Mucosa of gallbladder (tissue), 1 donor: ENCODE measurements around the gene SRGAP3. TPM values are rescaled to one million over a fixed set of nuclear protein-coding genes. Genes with fewer than 3 reads are reported as not detected.

Experiments used
- DNase-seq: peaks from one replicate; pipeline ENCODE4 v3.0.0-alpha.2; 2020; ENCODE audit warnings: low spot score
- total RNA-seq: library from RNA; stranded (reverse); gene quantifications from one replicate; pipeline ENCODE4 v1.2.1, GENCODE V29; 2021
- donor health status: DM: no; HTN: no; CAD: no.

The SRGAP3 gene
- total RNA-seq, 1 donor from 2014 or later = 7.8 TPM

DNA sequence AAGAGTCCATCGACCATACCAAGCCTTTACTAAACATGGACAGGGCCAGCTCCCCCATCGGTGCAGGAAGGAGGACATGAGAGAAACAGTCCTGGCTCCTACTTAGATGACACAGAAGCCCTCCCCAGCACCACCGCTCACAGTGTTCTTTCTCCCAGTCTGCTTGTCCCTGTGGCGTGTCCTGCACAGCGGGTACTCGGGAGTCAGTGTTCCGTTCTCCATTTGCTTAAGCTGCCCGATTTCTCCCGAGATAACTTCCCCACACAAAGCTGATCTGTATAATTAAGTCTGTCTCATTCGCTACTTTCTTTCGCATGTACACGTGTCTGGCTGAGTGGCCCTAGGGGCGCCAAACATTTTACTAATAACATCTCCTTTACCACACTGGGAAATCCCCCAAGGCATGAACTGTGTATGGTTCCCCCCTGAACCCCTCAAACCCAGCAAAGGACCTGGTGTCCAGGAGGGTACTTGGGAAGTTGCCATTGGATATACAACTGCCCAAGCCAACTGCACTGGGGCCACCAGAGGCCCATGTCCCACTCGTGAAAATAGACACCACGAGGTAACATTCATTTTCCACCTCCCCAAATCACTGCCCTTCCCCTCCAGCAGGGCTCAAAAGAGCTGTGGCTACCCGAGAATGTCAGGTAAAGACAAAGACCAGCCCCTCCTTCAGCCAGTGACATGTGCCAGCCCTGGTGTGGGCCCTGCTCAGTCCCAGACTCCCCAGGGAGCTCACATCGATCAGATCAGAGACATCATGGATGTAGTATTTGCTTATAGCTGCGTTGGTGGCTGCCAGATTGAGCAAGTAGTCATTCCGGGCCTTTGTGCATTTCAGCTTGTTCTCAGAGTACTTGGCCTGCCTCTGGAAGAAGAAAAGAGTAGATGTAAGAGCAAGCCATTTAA is 189.7 kb downstream of the SRGAP3 start:
- DNase-seq = no peak

DNA sequence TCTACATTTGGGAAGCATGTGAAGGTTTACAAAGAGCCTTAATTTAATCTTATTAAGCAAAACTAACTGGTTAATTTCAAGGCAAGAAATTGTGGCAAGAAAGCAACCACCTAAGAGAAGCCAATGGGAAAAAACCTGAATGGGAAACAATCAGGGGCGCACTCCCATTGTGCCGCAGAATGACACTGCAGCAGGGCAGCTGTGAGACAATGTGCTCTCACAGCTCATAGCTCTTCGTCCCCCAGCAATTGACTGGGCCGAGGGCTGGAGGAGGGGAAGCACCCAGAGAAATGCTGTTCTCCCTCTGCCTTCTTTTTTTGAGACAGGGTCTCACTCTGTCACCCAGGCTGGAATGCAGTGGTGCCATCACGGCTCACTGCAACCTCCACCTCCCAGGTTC is 192.9 kb downstream of the SRGAP3 start:
- DNase-seq = no peak

DNA sequence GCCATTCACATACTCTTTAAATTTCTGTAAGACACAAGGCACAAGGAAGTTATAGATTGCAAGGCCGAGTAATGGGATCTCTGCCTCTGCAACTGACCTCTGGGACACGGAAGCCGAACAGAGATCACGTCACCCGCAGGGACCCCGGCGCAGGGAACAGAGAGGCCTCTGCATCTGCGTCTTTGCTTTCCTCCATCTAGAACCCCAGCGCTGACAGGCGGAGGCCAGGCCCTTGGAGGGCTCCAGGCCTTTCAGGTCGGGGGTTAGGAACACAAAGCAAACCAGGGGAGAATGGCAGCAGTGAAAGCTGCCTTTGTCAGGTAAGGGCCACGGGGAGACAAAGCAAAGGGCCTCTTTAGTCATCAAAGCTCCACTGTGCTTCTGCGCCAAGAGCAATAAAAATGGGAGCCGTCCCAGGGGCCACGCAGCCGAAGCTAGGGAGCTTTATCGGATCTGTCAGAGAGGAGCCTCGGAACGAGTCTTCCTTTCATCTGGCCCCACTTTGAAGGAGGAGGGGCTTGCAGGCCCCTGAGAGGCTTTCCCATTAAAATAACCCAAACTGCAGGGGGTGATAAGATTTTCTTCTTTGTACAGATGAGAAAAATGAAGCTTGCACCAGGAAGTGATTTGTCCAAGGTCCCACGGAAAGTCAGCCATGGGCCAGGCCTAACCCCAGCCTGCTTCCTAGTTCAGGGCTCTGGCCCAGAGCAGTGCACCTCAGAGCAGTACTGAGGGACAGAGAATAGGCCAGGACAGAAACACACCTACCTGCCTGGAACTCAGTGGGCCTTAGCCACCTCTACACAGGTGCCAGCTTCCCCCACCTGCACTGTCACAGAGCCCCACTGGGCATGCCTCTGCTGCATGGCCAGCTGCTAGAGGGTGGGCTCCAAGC is 201.7 kb downstream of the SRGAP3 start:
- no peak for DNase-seq

DNA sequence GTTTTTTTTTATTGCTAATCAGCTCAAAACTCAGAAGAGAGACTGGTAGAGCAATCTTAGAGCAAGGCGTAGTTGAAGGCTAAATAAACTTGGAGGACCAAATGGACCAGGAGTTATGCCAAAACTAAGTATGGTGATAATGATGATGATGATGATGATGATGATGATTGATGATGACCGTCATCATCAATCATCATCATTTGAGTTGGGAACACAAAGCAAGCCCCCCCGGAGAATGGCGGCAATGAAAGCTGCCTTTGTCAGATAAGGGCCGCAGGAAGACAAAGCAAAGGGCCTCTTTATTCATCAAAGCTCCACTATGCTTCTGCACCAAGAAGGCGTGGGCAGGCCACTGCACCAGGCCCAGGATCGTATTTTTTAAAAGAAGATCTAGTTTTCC is 204.1 kb downstream of the SRGAP3 start:
- DNase-seq = no peak

DNA sequence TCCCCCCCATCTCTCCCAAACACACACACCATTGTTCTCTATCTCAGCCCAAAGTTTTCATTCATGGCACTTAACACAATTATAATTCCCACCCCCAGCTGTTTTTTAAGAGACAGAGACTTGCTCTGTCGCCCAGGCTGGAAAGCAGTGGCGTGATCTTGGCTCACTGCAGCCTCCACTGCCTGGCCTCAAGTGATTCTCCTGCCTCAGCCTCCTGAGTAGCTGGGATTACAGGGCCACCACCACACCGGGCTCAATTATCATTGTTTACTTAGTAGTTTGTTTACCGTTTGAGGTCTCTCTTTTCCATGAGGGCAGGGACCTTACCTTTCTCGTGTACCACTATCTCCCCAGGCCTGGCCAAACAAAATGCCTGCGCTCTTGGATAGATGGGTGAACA is 206.4 kb downstream of the SRGAP3 start:
- no peak for DNase-seq

DNA sequence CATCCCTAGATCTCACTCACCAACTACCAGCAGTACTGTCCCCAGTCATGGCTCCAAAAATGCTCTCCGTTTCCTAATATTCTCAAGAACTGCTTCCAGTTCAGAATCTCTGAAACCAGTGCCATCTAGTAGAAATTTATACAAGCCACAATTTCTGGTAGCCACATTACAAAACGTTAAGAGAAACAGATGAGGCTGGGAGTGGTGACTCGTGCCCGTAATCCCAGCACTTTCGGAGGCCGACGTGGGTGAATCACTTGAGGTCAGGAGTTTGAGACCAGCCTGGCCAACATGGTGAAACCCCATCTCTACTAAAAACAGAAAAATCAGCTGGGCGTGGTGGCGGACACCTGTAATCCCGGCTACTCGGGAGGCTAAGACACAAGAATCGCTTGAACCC is 207.8 kb downstream of the SRGAP3 start:
- no peak for DNase-seq

DNA sequence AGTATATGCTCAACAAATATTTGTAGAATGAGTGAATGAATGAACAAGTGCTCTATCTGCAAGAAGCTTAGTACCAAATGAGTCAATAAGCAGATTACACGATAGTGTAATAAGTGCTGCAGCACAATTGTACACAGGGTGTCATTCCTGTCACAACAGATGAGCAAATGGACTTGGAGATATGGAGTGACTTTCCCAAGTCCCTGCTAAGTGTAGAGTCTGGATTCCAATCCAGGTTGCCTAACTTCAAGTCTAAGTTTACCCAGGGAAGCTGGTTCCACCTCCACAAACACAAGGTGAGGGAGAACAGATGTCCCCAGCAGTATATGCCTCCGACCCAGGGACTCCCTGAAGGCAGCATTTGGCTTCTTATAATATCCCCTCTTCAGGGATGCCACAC is 208.4 kb downstream of the SRGAP3 start:
- DNase-seq = no peak

DNA sequence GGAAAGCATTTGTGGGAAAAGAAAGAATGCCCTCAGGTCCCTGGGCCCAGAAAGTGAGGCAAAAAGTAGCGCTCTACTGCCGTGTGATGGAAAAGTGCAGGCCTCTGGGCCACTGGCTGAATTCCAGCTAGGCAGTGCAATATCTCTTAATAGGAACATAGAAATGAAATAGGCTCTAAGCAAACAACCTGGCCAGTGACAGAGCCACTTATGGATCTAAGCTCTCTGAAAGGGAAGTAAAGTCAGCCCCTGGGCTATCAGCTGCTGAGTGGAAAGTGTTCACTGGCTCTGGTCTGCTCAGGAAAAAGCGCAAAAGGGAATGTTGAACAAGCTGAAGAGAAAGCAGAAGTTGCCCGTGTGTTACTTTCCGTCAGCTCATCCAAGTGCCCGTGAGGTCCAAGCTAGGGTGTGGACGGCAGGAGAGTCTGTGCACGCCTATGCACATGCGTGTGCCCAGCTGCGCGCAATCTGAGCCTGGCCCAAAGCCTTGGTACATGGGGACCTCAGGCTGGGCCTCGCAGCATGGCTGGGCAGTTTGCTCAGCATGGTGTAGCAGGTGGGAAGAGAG is 212.2 kb downstream of the SRGAP3 start:
- no peak for DNase-seq

DNA sequence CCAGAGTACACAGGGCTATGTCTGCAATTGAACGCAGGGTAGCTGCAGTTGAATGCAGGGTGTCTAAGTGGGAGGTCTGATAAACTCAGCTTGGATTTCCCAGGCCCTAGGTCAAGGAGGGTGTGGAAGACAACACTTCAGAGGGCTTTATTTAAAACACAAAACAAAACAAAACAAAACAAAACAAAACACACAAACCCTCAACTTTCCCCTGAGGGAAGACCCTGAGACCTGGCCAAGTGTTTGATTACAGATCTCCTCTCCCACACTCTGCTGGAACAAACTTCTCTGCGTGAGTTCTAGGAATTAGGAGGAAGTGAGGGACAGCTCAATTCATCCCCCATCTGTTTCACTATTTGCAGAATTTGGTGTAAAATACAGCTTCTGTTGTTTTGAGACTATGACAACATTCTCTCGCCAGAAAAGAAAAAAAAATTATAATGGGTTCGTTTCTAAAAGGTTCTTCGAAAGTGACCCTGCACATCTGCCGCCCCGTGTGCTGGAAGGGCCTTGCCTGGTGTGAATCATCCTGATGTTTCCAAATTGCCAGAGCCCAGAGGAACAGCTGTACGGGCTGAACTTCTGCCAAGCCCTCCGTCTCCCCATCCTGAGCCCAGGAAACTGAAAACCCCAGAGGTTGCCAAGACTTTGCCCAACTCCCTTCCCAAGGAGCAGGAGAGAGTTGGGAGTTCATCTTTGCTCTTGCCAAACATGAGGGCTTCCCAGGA is 212.9 kb downstream of the SRGAP3 start:
- peak; percentile 49 for DNase-seq

DNA sequence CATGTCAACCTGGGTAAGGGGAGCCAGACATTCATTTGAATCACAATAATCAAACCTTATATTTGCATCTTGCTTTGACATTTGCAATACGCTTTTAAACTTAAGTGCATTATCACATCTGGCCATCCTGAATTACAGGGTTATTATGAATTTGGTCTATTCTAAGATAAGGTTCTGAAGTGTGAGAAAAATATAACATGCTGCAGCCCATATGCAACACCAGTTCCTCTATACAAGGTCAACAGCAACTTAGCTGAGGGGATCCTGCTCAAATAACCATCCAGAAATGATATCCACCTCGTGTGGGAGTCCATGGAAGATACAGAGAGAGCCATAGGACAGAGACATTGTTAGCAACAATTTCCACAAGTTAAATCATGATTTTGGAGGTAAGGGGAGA is 213.5 kb downstream of the SRGAP3 start:
- DNase-seq = no peak

DNA sequence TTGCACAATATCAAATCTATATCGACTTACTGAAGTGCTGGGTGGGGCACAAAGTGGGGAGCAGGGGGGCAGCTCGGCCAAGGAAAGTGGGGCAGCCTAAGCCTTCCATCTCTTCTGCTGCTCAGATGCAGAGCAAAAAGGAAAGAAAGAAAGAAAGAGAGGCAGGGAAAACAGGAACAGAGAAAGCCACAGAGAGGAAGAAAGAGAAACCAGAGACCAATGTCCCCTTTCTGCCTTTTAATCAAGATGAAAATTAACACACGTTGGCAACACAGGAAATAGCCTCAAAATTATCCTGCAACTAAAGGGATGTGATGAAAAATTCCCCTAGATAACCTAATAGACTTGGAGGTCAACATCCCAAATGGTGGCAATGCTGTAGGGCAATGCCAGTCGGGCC is 214.0 kb downstream of the SRGAP3 start:
- DNase-seq = no peak

DNA sequence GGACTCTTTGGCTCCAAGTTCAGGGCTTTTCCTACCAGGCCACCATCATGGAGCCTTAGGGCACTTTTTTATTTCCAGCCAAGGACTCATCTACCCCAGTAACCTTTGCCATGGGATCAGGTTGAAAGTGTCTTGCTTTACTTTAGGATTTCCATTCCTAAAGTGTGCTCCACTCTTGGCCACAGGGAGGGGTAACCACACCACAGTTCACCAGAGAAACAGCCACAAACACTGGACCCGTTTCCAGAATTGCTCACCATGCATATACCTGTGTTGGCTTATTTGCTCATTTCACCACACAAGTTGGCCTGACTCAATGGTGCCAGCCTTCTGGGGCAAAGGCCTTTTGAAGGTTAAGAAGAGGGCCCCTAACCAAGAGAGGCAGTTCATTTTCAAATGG is 215.6 kb downstream of the SRGAP3 start:
- no peak for DNase-seq

DNA sequence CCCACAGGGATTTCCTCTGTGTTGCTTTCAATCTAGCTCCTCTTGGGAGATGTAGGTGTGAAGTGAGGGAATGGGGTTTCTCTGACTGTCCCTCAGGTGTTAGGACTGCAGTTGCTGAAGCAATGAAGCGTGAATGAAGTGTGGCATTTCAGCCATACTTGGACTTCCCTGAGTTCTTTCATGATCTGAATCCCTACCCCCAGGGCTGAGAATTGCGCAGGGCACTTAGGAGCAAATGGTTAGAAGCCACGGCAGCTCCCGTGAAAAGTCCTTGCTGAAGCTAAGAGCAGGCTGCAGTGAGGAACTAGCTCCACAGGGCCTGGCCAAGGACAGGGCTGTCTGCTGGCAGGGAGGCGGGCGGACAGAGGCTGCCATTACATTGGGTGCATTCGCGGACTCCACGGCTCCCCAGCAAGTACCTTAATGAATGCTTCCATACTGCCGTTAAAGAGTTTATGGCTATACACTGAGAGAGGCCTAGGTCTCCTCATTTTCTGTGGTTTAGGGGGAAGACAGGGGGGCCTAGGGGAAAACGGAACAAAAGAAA is 217.1 kb downstream of the SRGAP3 start:
- no peak for DNase-seq

DNA sequence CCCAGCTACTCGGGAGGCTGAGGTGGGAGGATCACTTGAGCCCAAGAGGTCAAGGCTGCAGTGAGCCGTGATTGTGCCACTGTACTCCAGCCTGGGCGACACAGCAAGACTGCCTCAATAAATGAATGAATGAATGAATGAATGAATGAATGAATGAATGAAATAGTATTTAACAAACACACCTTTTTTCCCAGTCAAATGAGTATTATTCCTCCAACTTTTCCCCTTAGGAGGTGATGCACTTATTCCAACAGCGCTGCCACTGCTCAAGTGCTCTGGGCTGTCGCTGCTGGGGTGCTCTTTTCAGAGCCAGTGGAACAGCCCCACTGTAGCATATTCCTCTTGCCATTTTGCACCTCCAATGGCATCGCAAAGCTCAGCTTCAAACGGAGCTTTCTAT is 219.4 kb downstream of the SRGAP3 start:
- DNase-seq = no peak

DNA sequence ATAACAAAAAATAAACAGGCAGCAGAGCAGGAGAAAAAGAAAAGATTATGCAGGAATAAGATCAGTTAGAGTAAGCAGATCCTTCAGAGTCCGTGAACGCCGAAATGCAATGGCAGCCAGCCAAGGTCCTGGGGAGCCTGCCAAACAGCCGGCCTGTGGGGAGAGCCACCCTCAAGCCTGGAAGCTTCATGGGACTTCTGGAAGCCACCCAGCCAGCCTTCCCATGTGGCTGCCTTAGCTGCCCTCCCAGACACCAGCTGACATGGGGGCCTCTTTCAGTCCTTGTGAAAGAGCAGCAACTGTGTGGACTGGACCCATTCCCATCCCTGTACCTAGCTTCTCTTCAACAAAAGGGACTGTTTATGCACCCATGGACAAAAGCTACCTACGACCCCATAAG is 221.3 kb downstream of the SRGAP3 start:
- peak; percentile 85 for DNase-seq

DNA sequence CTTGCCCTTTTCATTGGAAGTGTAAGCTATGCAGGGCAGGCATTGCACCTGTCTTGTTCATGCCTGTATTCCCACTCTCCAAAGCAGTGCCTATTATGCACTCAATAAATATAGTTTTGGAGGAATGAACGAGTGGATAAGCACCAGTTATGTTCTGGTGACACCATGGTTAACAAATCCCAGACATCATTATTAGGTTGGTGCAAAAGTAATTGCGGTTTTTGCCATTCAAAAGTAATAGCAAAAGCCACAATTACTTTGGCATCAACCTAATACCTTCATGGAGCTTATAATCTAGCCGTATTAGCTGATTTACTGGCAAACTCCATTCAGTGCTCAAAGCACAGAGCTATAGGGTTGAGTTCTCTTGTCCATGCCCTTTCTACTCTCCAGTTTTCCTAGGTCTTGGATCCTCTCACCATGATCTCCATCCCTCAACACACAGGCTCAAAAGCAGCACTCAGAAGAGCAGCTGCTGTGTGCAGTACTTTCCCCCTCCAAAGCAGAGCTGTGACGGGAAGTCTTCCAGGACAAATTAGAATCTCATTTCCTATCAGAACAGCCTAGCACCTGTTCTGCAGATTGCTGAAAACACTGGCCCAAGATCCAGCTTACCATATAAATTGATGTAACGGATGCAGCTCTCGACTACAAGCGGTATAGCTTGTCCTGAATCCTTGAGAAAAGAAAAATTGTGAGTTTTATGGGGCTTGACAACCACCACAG is 223.0 kb downstream of the SRGAP3 start:
- DNase-seq = no peak

DNA sequence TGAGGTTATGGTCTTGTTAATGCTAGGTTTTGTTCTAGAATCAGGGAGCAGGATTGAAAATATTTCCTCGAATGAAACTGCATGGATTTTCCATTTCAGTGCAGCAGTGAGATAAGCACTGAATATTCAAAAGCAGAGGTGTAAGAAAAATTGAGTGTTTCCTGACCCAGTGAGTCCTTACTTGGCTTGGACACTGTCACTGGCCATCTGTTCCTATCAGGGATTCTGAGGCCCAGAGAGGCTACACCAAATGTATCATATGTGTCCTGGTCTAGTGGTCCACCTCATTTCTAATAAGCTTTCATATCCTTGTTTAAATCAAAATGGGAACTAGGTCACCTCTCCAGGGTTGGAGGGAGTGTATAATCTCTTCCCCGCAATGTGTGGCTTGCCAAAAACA is 225.1 kb downstream of the SRGAP3 start:
- no peak for DNase-seq

DNA sequence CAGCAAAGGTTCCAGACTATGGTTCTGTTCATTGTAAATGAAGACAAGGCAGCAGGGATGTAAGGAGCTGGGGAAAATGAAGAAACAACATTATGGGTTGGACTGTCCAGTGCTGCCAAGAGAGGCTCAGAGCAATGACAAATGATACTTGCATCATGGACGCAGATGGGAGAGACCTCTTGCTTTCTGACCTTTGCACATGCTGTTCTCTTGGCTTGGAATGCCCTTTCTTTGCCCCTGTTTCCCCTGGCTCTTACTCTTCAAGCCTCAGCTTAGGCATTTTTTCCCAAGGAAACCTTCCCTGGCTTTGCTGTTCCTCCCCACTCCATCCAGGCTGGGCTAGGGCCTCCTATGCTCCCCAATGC is 226.2 kb downstream of the SRGAP3 start:
- no peak for DNase-seq

DNA sequence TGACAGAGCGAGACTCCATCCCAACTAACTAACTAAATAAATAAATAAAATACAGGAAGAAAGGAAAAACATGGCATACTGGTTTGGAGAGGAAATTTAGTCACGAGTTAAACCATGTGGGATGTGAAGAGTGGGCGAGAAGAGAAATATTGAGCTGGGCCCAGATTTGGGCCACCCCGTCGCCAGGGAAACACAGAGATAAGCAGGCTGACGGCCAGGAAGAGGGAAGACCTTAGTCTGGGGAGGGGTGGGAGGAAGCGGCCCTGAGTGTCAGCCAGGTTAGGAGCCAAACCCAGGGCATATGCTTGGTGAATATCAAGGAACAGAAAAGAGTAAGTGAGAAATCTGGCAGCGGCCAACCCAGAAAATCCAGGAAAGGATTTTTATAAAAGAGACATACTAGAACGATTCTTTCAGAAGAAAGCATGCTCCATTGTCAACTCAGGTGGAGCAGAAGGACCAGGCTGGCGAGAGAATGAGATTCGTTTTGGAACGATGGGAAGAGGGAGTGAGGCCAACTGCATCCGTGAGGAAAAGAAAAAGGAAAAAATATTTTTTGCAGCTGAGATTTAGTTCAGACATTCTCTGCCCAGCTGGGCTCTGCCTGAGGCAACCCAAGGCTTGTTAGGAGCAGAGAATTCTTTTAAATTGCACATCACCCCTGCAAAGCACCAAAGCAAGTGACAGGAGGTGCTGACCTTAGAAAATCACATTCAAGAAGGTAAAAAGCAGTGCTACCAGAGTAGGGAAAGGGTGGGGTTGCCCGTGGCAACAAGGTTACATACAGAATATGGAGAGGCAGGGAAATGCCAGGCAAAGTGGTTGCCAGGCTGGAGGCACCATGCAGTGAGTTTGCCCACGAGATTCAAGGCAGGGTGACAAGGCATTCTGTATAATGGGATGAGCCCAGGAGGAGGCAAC is 226.9 kb downstream of the SRGAP3 start:
- DNase-seq = no peak
